HG03439 (cell line): ENCODE measurements around the gene HAUS3.

ENCODE experiments used
- ATAC-seq: cut with Tn5 transposase; IDR thresholded peaks from one replicate; pipeline ENCODE4 v1.9.1; 2021; ENCODE audit warnings: mild to moderate bottlenecking, moderate library complexity; ENCODE audit not compliant: unreplicated experiment

HAUS3 gene

DNA sequence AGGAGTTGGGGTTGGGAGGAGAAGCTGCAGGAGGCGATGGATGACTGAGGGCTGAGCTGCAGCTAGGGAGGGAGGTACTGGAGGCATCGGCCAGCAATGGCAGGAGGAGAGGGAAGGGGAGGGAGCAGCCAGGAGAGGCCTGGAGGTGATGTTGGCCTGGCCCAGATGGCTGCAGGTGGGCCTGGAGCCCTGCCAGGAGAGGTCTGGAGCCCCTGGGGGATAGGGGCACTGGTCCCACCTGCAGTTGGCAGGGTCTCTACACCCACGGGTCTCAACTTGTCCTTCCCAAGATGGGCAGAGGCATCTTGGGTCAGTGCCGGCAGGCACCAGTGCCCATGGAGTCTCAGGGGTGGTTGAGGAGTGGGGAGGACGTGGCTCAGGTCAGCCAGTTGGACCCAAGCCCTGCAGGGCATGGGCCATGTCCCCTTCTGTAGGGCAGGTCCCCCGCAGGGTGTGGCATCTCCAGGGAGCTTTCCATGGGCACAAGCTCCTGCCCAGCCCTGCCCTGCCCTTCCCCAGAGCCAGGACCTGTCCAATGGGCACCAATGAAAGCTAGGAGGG lies 22.6 kb upstream of the HAUS3 start:
- no peak for ATAC-seq

DNA sequence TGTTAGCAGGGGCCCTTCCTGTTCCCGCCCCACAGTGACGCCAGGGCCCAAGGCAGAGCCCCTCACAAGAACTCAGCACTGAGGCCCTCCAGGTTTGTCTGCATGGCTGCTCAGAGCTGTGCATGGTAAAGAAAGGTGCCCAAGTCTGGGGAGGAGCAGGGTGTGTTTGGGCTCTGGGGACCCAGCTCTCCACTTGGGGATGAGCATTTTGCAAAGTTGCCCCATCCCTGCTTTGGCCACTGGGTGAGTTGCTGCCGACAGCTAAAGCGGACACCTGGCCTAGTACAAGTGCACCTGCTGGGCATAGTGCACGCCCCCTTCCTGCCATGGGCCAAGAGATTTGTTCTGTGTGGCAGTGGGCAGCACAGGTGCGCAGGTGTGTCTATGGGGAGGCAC lies 22.0 kb upstream of the HAUS3 start:
- no peak for ATAC-seq

DNA sequence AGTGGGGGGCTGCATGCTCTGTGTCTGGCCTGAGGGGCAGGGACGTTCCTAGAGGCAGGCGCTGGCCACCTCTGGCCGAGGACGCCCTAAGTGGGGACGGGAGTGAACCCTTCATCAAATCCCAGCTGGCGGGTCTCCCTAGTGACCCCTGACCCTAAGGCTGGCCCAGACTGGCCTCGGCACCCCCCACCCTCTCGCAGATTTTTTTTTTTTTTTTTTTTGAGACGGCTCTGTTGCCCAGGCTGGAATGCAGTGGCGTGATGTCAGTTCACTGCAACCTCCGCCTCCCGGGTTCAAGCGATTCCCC lies 21.0 kb upstream of the HAUS3 start:
- ATAC-seq, result no peak

DNA sequence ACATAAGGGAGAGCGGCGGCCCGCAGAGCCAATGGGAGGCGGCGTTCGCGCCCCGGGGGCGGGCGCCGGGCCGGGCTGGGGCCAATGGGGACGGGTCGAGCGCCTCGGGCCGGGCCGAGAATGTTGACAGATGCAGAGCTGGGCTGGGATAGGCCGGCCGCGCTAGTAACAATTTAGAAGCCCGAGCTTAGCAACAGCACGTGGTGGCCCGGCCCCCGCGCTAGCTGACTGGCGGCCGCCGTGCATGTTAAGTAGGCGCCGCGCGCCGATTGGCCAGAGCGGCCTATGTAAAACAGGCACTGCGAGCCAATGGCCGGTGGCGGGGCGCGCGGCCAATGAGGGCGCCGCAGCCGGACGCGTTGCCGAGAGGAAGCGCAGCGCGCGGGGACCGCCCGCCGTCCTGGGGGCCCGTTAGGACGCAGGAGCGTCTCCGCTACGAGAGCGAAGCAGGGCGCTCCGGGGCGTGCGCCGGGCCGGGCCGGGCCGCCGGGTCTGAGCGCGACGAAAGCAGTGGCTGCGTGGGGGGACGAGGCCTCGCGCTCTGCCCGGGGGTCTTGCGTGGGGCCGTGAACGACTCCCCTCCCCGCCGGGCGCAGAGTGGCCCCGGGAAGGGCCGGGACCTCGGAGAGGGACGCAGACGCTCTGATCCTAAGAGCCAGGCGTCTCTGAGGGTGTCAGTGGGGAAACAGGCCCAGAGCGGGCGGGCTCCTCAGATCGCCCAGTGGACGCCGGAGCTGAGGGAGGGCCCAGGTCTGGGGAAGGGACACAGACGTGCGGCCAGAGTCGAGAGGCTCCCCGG lies 20.4 kb upstream of the HAUS3 start:
- peak; percentile 80 for ATAC-seq

DNA sequence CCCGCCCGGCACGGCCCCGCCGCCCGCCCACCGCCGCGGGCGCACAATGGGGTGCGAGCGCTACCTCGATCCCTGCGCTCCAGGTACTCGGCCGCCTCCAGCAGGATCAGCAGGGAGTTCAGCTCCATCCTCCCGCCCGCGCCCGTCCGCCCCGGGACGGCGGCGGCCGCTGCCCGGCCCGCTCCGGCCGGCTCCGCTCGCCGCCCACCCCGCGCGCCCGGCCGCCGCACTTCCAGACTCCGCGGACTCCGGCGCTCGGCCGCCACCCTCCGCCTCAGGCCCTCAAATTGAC lies 19.9 kb upstream of the HAUS3 start, which contains the start of gene MXD4:
Gene MXD4 (minus strand): TSS at position 257 of the 292 bp plus-strand sequence. CDS start 129 bp downstream, at position 128.
- peak; percentile 9 for ATAC-seq

DNA sequence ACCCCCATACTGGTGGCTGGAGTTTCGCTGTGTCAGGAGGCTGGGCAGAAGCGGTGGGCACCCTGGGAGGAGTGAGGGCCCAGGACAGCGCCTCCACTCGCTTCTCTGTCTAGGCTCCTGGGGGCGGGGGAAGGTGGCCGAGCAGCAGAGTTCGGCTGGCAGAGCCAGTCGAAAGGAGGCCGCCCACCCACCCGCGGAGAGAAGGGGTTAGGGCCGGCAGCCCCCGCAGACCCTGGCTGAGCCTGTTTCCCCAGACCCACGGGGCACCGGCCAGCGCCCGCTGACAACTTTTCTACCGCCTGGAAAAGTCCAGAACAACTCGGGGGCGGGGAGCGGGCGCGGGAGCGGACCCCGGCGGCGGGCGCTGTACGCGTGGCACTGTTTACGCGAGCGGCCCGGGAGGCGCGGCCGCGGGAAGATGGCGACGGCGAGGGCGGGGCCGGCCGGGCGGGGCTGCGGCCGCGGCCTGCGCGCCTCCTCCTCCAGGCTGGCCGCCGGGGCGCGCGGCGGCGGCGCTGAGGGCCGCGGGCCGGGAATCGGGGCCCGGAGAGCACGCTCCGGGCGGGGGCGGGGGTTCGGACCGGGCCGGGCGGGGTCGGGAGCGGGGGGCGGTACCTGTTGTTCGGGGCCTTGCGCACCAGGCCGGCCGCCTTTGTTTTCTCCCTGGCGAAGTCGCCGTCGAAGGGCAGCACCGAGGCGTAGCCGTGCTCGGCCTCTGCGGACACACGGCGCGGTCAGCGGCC lies 19.4 kb upstream of the HAUS3 start:
- ATAC-seq, result peak; percentile 19

DNA sequence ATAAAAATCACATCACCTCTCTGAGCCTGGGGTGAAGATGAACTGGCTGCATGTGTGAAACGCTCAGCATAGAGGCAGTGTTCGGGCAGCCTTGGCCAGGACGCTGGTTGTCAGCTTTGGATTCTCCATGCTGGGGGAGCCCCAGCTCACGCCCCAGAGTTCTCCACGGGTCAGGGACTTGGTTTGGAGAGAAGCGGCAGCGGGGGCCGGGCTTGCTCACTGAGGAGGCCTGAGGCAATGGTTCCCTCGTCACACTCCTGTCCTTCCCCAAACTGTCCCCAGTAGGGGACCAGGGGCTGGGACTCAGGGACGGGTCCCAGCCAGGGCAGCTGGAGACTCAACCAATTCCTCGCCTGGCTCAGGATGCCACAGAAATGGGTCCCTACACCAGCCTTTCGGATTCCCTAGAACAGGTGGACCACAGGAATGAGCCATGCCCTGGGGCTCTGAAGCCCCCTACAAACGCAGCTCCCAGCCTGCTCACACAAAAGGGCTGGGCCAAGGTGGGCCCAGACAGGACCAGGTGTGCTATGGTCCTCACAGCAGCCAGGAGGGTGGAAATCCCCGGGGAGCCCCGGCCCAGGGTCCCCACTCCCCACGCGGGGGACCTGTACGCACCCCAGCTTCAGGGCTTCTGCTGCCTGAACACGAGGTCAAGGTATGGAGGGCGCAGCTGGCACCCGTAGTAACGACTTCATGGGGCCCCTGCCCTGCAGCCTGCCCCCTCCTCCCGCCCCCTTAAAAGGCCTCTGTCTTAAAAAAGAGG lies 18.6 kb upstream of the HAUS3 start:
- no peak for ATAC-seq

DNA sequence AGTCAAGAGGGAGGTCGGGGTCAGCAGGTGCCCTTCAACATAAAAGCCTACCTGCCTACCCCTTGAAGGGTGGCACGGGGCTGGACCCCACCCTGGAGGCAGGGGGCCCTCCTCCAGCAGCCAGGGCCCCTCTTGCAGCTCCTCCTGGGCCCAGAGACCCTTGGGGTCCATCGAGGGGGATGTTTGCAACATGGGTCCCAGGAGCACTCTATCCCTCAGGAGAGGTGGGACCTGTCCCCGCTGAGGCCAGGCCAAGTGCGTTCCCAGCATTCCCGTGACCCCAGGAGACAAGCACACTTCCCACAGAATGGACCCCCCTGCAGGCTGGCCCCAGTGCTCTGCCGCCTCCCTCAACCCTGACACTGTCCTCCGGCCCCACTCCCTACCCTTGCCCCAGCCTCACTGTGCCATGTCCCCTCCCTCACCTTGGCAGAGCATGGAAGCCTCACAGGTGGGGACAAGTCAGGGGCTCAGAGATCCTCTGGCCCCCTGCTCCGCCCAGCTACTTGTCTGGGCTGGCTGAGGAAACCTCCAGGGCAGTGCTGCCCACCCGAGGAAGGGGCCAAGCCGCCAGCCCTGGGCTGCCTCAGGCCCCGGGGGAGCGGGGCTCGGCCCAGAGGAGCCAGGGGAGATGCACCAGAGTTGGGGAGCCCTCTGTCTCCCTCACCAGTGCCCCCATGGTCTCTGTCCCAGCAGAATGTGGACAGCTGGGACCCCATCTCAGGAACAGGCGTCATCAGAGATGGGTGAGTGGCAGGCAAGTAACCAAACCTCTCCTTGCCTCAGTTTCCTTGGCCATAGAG lies 17.8 kb upstream of the HAUS3 start:
- ATAC-seq, result no peak

DNA sequence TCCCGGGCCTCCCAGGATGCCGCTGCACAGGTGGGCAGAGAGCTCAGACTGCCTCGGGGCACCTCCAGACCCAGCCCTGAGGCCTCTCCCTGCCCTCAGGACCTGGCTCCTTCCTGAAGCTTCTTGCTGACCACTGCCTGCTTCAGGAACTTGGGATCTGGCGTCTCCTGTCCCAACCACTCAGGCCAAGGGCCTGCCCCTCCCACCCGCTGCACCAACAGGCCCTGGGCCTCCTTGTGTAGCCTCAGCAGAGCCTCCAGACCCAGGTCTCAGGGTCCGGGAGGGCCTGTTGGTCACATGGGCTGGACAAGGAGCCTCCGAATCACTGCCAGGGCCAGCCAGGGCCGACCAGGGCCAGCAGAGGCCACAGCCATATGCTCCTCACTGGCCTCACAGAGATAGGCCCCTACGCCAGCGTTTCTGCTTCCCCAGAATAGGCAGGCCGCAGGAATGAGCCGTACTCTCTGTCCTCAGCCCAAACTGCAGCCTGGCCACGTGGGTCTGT lies 17.2 kb upstream of the HAUS3 start:
- ATAC-seq, result no peak

DNA sequence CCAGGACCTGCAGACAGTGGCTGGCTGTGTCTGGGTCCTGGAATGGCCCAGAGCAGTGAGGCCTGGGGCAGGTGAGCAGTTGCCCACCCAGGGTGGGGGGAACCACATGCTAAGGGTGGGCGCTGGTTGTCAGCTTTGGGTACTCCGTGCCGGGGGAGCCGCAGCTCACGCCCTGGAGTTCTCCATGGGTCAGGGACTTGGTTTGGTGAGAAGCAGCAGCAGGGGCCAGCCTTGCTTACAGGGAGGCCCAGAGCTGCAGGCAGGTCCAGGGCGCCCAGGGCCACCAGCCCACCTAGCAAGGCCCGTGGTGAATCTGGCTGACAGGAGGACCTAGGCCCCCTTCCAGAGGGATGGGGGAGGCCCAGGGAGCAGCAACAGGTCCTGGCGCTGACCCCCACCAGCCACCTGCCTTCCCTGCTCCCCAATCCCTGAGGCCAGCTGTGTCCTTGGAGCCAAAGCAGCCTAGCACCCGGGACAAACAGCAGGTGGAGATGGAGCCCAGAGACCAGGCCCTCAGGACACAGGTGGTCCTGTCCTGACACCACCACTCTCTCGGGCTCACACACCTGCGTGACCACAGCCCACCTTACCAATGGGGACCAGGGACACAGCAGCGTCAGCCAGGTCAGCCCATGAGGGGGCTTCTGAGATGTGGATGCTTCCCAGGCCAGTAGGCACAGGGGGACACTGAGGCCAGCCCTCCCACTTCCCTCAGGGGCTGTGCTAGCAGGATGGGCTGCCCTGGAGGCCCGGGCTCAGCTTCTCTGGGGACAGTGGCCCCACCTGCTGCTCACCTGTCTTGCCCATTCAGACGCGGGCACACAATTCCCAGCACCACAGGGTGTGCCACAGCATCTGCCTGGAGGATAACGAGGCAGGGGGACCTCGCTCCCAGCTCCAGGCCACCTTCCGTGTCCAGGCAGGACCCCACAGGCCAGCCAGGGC lies 16.4 kb upstream of the HAUS3 start:
- no peak for ATAC-seq

DNA sequence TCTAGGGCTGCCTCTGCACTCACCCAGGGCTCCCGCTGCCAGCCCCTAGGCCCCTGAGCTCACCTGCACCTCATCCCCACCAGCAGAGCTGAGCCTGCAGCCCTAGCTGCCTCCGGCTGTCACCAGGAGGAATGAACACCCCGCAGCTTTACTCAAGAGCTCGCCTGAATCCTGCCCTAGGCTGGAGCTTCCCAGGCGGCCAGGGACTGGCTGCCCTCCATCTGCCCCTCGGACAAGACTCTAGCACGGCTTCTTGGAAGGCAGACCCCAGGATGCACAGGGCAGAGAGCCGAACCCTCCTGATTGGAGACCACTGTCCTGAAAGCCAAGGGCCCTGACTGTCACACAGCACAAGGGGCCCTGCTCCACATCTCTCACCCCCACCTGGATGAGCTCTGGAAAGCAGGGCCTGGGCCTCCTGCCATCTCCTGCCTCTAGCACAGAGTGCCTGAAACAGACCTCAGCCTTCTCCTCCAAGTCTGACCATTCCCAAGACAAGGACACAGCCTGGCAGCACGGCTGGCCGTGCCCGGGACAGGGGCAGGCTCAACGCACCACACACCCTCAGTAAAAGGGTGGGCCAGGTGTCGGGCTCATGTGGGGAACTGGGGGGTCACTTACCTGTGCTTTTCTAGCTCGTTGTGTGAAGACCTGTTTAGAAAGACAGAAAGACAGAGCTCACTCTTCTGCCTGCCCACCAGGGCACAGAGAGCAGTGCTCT lies 15.6 kb upstream of the HAUS3 start:
- no peak for ATAC-seq

DNA sequence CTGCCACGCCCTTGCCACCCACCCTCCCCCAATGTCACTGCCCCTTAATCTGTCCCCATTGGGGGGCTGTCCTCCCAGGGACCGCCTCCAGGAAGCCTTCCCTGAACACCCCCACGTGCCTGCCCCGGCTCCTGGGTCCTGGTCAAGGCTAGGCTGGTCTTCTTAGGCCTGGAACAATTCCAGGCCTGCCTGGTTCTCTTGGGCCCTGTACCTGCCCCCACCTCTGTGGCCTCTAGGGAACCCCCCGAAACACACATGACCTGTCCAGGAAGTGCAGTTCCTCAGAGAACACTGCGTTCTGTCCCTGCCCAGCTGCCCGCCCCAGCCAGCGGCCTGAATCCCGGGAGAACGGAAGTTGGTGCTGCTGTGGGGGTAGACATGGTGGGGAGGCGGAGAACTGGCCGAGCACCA lies 14.9 kb upstream of the HAUS3 start:
- ATAC-seq, result no peak

DNA sequence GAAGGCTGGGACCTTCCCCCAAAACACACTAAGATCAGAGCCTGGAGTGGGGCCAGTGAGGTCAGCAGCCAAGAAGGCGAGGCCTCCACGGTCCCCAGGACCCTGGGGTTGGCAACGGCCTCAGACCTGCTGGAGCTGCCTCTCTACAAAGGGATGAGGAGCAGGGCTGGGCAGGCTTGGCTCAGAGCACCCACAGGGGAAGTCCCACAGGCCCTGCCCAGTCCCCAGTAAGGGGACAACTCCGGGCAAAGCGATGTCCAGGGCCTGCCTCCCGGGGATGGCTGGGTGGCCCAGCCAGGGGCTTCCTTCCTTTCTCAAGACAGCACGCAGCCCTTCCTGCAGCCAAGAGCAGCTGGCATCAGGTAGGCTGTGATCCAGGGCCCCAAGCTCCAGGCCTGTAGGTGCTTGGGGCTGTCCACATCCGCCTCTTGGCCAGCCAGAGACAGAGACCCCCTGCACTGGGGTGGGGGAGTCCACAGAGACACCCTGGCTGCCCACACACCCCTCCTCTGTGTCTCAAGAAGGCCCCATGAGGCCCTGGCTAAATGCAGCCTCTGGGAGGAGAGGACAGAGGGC lies 14.3 kb upstream of the HAUS3 start:
- ATAC-seq, result no peak

DNA sequence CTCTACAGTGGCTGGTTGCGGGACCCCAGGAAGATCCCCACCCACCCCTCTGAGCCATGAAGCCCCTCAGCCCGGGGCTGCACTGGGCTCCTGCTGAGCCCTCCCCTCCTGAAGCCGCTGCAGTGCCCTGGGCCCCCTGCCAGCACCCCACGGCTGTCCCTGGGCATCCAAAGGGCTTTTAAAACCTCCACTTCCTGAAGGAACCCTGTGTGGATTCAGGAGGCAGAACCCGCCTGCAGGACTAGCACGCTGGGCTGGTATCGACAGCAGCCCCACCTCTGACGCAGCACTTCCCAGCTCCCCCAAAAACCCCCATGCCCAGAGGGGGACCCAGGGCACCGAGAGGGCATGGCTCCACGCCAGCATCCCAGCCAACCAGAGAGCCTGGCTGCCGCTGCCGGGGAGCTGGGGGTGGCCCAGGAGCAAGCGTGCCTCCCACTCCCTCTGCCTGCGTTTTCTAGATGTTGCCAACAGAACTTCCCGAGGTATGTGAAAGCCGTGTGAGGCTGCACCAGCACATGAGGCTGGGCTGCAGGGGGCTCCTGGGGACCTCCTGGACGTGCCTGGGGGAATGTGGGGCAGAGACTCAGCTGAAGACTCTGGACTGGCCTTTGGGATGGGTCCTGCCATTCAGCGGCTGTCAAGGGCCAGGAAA lies 13.7 kb upstream of the HAUS3 start:
- ATAC-seq, result no peak

DNA sequence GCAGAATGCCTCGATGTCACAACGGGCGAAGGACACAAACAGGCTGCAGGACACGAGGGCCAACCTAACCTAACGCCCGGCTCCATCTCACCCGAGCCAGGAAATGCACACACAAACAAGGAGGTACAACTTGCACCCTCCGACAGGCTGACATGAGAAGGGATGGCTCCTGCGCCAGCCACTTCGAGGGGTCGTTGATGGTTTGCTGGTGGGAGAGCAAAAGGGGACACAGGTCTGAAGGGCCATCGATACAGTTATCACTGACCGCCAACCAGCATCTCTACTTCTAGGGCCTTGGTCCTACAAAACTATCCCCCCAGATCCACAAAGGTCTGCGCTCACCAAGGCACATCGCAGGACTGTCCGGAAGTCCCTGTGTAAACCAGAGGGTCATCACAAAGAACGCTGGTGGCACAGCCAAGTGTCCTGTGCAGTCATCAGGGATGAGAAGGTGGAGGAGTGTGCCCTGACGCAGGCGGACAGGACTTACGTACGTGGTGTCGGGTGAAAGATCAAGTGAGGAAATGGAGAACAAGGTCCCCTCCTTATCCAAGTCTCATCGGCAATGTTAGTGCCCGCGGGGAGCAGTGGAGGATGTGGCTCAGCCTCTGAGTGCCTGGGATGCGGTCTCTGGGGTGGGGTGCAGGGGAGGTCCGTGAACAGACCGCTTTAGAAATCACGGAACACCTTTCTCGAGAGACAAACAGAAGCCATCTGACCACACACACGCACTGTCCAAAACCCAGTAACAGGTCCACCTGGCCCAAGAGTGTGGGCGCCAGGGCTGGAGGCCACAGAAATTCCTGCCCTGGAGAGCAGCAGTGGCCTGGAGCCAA lies 13.0 kb upstream of the HAUS3 start:
- ATAC-seq, result no peak

DNA sequence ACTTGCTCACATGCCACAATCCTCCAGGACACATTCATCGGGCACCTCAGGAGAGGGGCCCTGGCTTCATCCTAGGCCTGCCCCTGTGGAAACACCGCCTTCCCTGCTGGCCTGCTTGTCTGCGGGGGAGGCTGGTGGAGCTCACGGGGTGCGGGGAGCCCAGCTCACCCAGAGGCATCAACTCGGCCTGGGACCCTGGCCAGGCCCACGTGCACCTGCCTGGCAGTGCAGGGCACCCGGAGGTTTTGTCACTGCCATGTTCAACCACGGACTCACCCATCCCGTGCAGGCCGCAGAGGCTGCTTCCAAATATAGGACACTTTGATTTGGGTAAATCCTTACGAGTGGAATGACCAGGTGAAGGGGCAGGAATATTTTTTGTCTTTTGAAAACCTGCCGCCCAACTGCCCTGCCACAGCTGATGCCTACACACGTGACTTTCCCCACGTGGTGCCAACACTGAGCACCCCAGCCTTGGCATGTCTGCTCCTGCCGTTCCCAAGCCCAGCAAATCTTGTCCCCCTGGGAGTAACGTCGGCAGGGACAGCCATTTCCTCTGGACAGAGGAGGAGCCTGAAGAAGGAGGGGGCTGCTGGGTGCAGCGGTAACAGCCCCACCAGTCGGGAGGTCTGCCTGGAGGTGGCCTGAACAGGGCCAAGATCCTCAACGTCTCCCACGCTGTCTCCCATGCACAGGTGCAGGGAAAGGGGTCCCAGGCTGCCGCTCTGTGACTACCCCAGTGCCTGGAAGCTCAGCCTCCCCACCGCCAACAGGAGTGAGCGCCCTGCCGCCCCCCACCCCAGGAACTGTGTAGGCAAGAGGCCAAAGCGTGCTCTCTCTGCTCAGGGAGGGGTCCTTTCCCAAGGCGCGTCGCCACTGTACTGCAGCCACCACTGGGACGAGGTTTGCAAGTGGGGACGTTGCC lies 11.5 kb upstream of the HAUS3 start:
- ATAC-seq, result no peak
